H1 (cell line): ENCODE data around the gene ZNF423.

Source experiments
- CBX8 ChIP-seq: fragments of 300-800, 300-1000 bp; sonication (generic); IDR thresholded peaks from 2 replicates; pipeline ENCODE4 v1.7.1; 2016; ENCODE audit warnings: low read depth, low read length, borderline replicate concordance
- E2F6 ChIP-seq: IDR thresholded peaks from 2 replicates; pipeline ENCODE4 v1.6.1; 2012; ENCODE audit warnings: inconsistent platforms
- EGR1 ChIP-seq: IDR thresholded peaks from 2 replicates; pipeline ENCODE4 v1.6.1; 2011; ENCODE audit warnings: low read depth, low read length, borderline replicate concordance
- EZH2 ChIP-seq: fragments of 200-600 bp; sonication (generic); IDR thresholded peaks from 2 replicates; pipeline ENCODE4 v1.7.1; 2012; ENCODE audit warnings: low read depth, mild to moderate bottlenecking, moderate library complexity, low read length, inconsistent platforms; ENCODE audit not compliant: severe bottlenecking
- GABPA ChIP-seq: IDR thresholded peaks from 2 replicates; pipeline ENCODE4 v1.6.1; 2011; ENCODE audit warnings: mild to moderate bottlenecking, low read length, moderate library complexity, borderline replicate concordance; ENCODE audit not compliant: insufficient read depth
- JUN ChIP-seq: IDR thresholded peaks from 2 replicates; pipeline ENCODE4 v1.6.1; 2011; ENCODE audit warnings: low read depth, mild to moderate bottlenecking, improper control_type of control experiment, low read length
- POLR2A ChIP-seq, 2 experiments: IDR thresholded peaks; 1 replicate in 1 of 2; 2 replicates in 1 of 2; pipeline ENCODE4 v1.6.1; 2011; ENCODE audit warnings: low read depth in 2 of 2, low read length in 2 of 2, mild to moderate bottlenecking in 2 of 2; ENCODE audit errors: control extremely low read depth in 1 of 2
- RAD21 ChIP-seq, 2 experiments: IDR thresholded peaks in 1 of 2; conservative IDR thresholded peaks in 1 of 2; 2 replicates each; pipeline ENCODE4 v1.6.1; 2011; ENCODE audit warnings: low read depth in 2 of 2, low read length in 2 of 2, improper control_type of control experiment in 1 of 2, inconsistent platforms in 1 of 2, mild to moderate bottlenecking in 1 of 2, moderate library complexity in 1 of 2
- SAP30 ChIP-seq: fragments of 300-600 bp; sonication (generic); IDR thresholded peaks from 2 replicates; pipeline ENCODE4 v1.7.1; 2012; ENCODE audit warnings: low read length, moderate library complexity, mild to moderate bottlenecking, inconsistent platforms; ENCODE audit not compliant: insufficient read depth, insufficient replicate concordance
- YY1 ChIP-seq: IDR thresholded peaks from 2 replicates; pipeline ENCODE4 v1.6.1; 2011; ENCODE audit warnings: low read depth, mild to moderate bottlenecking, low read length
- TF ChIP-seq, protein P1 (sequence below), 3 experiments: IDR thresholded peaks; 1 replicate in 2 of 3; 2 replicates in 1 of 3; pipeline versions ENCODE4 v1.5.1 to v1.6.1; 2011; ENCODE audit warnings: low read length in 3 of 3, mild to moderate bottlenecking in 3 of 3, inconsistent platforms in 2 of 3, low read depth in 1 of 3, moderate library complexity in 1 of 3; ENCODE audit not compliant: insufficient read depth in 1 of 3; ENCODE audit errors: control extremely low read depth in 1 of 3

- TF ChIP-seq JUN (no peak), EGR1 (no peak), POLR2A (IDR thresholded peaks at IDR 0.05; ENCODE audit: control extremely low read depth in 1 of 2, low read depth in 2 of 2, low read length in 2 of 2) (no peak), YY1 (no peak), SAP30 (no peak), E2F6 (no peak), RAD21 (IDR thresholded peaks at IDR 0.05 in 1 of 2, conservative IDR thresholded peaks at IDR 0.05 in 1 of 2; ENCODE audit: low read depth in 2 of 2, low read length in 2 of 2) (no peak), GABPA (no peak), EZH2 (no peak), CBX8 (no peak)
- TF ChIP-seq, protein P1, sequence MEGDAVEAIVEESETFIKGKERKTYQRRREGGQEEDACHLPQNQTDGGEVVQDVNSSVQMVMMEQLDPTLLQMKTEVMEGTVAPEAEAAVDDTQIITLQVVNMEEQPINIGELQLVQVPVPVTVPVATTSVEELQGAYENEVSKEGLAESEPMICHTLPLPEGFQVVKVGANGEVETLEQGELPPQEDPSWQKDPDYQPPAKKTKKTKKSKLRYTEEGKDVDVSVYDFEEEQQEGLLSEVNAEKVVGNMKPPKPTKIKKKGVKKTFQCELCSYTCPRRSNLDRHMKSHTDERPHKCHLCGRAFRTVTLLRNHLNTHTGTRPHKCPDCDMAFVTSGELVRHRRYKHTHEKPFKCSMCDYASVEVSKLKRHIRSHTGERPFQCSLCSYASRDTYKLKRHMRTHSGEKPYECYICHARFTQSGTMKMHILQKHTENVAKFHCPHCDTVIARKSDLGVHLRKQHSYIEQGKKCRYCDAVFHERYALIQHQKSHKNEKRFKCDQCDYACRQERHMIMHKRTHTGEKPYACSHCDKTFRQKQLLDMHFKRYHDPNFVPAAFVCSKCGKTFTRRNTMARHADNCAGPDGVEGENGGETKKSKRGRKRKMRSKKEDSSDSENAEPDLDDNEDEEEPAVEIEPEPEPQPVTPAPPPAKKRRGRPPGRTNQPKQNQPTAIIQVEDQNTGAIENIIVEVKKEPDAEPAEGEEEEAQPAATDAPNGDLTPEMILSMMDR (IDR thresholded peaks at IDR 0.05; ENCODE audit: control extremely low read depth in 1 of 3, insufficient read depth in 1 of 3, low read depth in 1 of 3, low read length in 3 of 3), result no peak
Observed at GRCh38 chr16:49713770-49714169, 142.1 kb downstream of the ZNF423 start.
